Chondrocyte (in vitro differentiated cells): ENCODE results near the gene EFEMP1. TPM values are rescaled to one million over a fixed set of nuclear protein-coding genes. Genes with fewer than 3 reads are reported as not detected.
"Not testable (repeated sequence)": the region's sequence is repeated elsewhere in the genome, so short reads cannot be mapped to it uniquely, and the experiment has no call there.

Experiments used
- DNase-seq: peaks from one replicate; pipeline ENCODE4 v3.0.0; 2021; ENCODE audit warnings: mixed read lengths, low spot score
- H3K27ac Mint-ChIP-seq: one replicate; pipeline ENCODE4 v1.8.0; 2021; ENCODE audit warnings: mild to moderate bottlenecking, moderate library complexity, mixed read lengths; ENCODE audit not compliant: unreplicated experiment
- H3K27me3 Mint-ChIP-seq: 2 replicates; pipeline ENCODE4 v1.8.0; 2021; ENCODE audit warnings: low read depth, mixed read lengths
- H3K36me3 Mint-ChIP-seq: 2 replicates; pipeline ENCODE4 v1.8.0; 2021; ENCODE audit warnings: low read depth, mixed read lengths
- H3K4me1 Mint-ChIP-seq: 2 replicates; pipeline ENCODE4 v1.8.0; 2021; ENCODE audit warnings: low read depth, mild to moderate bottlenecking, mixed read lengths
- H3K4me3 Mint-ChIP-seq: one replicate; pipeline ENCODE4 v1.8.0; 2021; ENCODE audit warnings: mild to moderate bottlenecking, moderate library complexity, mixed read lengths; ENCODE audit not compliant: unreplicated experiment
- H3K9me3 Mint-ChIP-seq: 2 replicates; pipeline ENCODE4 v1.8.0; 2021; ENCODE audit warnings: low read depth, mixed read lengths
- CTCF ChIP-seq: fragments of 200-600 bp; sonication (generic); IDR thresholded peaks from 2 replicates; pipeline ENCODE4 v1.5.0; 2021; ENCODE audit warnings: antibody characterized with exemption, mild to moderate bottlenecking, moderate library complexity
- total RNA-seq: library from RNA; stranded (reverse); gene quantifications from 3 replicates; pipeline ENCODE4 v1.2.1, GENCODE V29; 2021

The EFEMP1 gene
- total RNA-seq, 1 donor from 2014 or later: 38.6 TPM

GRCh38 chr2:55827855-55828254 lies 95.7 kb downstream of the EFEMP1 start:
- Mint-ChIP-seq H3K27ac (no peak overlapping the region), H3K27me3 (peaks cover 15% of the 10 kb centered on the region), H3K4me1 (no peaks in the 10 kb centered on the region), H3K4me3 (no peak overlapping the region), H3K36me3 (peaks cover 2% of the 10 kb centered on the region), H3K9me3 (peaks cover 4% of the 10 kb centered on the region)
- no peak for DNase-seq
- TF ChIP-seq CTCF: no peak

GRCh38 chr2:55827428-55827827 lies 96.2 kb downstream of the EFEMP1 start:
- peaks cover 15% of the 10 kb centered on the region for H3K27me3 Mint-ChIP-seq
- DNase-seq, H3K27ac Mint-ChIP-seq: not testable (repeated sequence)

GRCh38 chr2:55826246-55826645 lies 97.3 kb downstream of the EFEMP1 start:
- no peak overlapping the region for H3K27ac Mint-ChIP-seq

More at GRCh38 chr2:55827428-55827827, 96.2 kb downstream of the EFEMP1 start:
- not testable (repeated sequence) for H3K36me3 Mint-ChIP-seq, H3K9me3 Mint-ChIP-seq, H3K4me1 Mint-ChIP-seq, H3K4me3 Mint-ChIP-seq

GRCh38 chr2:55824551-55825096 lies 99.0 kb downstream of the EFEMP1 start:
- no peak for DNase-seq
- no peak for TF ChIP-seq CTCF
- Mint-ChIP-seq H3K27ac (no peak overlapping the region), H3K4me3 (no peak overlapping the region), H3K27me3 (peaks cover 21% of the 10 kb centered on the region), H3K9me3 (no peaks in the 10 kb centered on the region), H3K36me3 (no peaks in the 10 kb centered on the region), H3K4me1 (no peaks in the 10 kb centered on the region)

More at GRCh38 chr2:55826246-55826645, 97.3 kb downstream of the EFEMP1 start:
- no peak for DNase-seq
- H3K4me1 Mint-ChIP-seq: no peaks in the 10 kb centered on the region
- H3K4me3 Mint-ChIP-seq: no peak overlapping the region
- H3K9me3 Mint-ChIP-seq: no peaks in the 10 kb centered on the region
- no peaks in the 10 kb centered on the region for H3K36me3 Mint-ChIP-seq
- TF ChIP-seq CTCF: no peak
- H3K27me3 Mint-ChIP-seq: peaks cover 18% of the 10 kb centered on the region

Other genes with a start within 250 kb of the EFEMP1 start
- gene PNPT1, start 229.9 kb downstream of the EFEMP1 start, total RNA-seq: 11.7 to 19.6 TPM (median 13.1 TPM) in 3 replicates